ENCODE data around the gene NLRP3.
"Not testable (repeated sequence)": the region's sequence is repeated elsewhere in the genome, so short reads cannot be mapped to it uniquely, and the experiment has no call there.

GRCh38 chr1:247366345-247366744, 49.6 kb upstream of the NLRP3 start:
- not testable (repeated sequence) for TF ChIP-seq CTCF, POLR2A (IDR thresholded peaks at IDR 0.05)

Measured in esophagus squamous epithelium (tissue), 4 donors.